Pancreas (tissue), 10 donors: ENCODE results near the gene ZNF568. TPM values are rescaled to one million over a fixed set of nuclear protein-coding genes. Genes with fewer than 3 reads are reported as not detected.

ENCODE experiments used
- ATAC-seq, 4 donors: fragments of 200-7000 bp; cut with Tn5 transposase; one replicate each; pipeline versions ENCODE4 v1.8.0 to v1.9.1; 2020; ENCODE audit warnings: mild to moderate bottlenecking in 4 of 4, moderate library complexity in 4 of 4
- DNase-seq, 6 donors: peaks; one replicate each; pipeline ENCODE4 v3.0.0-alpha.2; 2020
- FAIRE-seq: peaks from 2 replicates; lab custom pipeline; 2012; peaks lifted over from hg19 to GRCh38; lab: Jason Lieb, UNC
- H3K27ac ChIP-seq, 4 donors: fragments of 200-600 bp; sonication (generic); 1 replicate in 3 of 4; 2 replicates in 1 of 4; pipeline versions ENCODE4 v1.5.0 to v1.8.0; 2020
- H3K27me3 ChIP-seq, 4 donors: fragments of 200-600 bp; one replicate each; pipeline ENCODE4 v1.8.0; 2021
- H3K36me3 ChIP-seq, 3 donors: fragments of 200-600 bp; sonication (generic) in 1 of 3; one replicate each; pipeline versions ENCODE4 v1.5.0 to v1.8.0; 2020 to 2021
- H3K4me1 ChIP-seq, 3 donors: fragments of 200-600 bp; one replicate each; pipeline ENCODE4 v1.8.0; 2021
- H3K4me3 ChIP-seq, 4 donors: fragments of 200-600 bp; sonication (generic) in 2 of 4; one replicate each; pipeline versions ENCODE4 v1.5.0 to v1.8.0; 2020 to 2021
- H3K9me3 ChIP-seq, 4 donors: fragments of 200-600 bp; one replicate each; pipeline ENCODE4 v1.8.0; 2021
- CTCF ChIP-seq, 4 donors: fragments of 200-600 bp; sonication (generic) in 3 of 4; IDR thresholded peaks; one replicate each; pipeline versions ENCODE4 v1.5.0 to v1.8.0; 2021; ENCODE audit warnings: antibody characterized with exemption in 4 of 4
- WGBS, 2 donors: extraction: QIAGEN DNeasy Blood & Tissue Kit; methylation state at CpG; one replicate each; pipeline ENCODE4 v1.1.7; 2013; 5-methylcytosine and 5-hydroxymethylcytosine counted together
- intact Hi-C, 3 donors: fragments of 100-400 bp; cut with DNase I; formaldehyde crosslinking; loops; one replicate each; pipeline versions ENCODE4 v1.11.1 to v1.14.2; 2022
- polyA plus RNA-seq, 2 donors: library from polyadenylated mRNA; stranded (reverse); fragments of 200-250 nt; gene quantifications; one replicate each; pipeline ENCODE4 v1.2.3, GENCODE V29; 2013
- total RNA-seq, 6 donors: library from RNA; stranded (reverse); fragmentation: NEBNext Ultra II Directional in 4 of 6; extraction: Animal tissue kit (Norgen Biotek cat#: 25700) in 4 of 6; gene quantifications; one replicate each; pipeline versions ENCODE4 v1.2.1 to v1.2.4, GENCODE V29; 2021 to 2023
- donor health status: healthy with polysubstance abuse.
- donor health status: DM: no; HTN: no; CAD: no; lungs with moderate emphysema.
- donor health status: DM: no; HTN: no; CAD: no.
- donor health status: control.
- donor health status: control.
- donor health status: Bipolar disorder and iron deficiency.
- donor health status: DM: yes; HTN: yes; CAD: no.
- donor health status: DM: no; HTN: no; CAD: no.
- donor health status: DM: no; HTN: no; CAD: no.
- donor health status: DM: yes; HTN: yes; CAD: no.

ZNF568 gene
- total and polyA plus RNA-seq, 8 donors, result 3.1 to 7.3 (median 4.8) TPM

- H3K9me3 ChIP-seq, result no peaks in the 10 kb centered on the region
- WGBS, 2 donors, result 0 to 1% methylated on average over 55 to 56 of the region's 56 CpGs
- DNase-seq (peak; percentile 82 to 94 (median 90)), ATAC-seq (peak; percentile 97 to 100 (median 98)), FAIRE-seq (no peak)
- H3K4me1 ChIP-seq, result peaks cover 0 to 6% (median 0%) of the 10 kb centered on the region in 3 donors
- no peaks in the 10 kb centered on the region for H3K27me3 ChIP-seq
- intact Hi-C loops, result no loop called here
- TF ChIP-seq CTCF (IDR thresholded peaks at IDR 0.05), result peak; percentile 64 to 91 (median 74)
- H3K36me3 ChIP-seq, result no peaks in the 10 kb centered on the region
- peak overlapping the region; percentile 42 to 81 (median 64) for H3K4me3 ChIP-seq
- H3K27ac ChIP-seq, result peak overlapping the region; percentile 47 to 81 (median 62)
Measured at GRCh38 chr19:36973021-36973843, 57.1 kb downstream of the ZNF568 start.

- Histone ChIP-seq H3K27me3 (no peaks in the 10 kb centered on the region), H3K4me1 (peaks cover 0 to 6% (median 0%) of the 10 kb centered on the region in 3 donors), H3K4me3 (peak overlapping the region; percentile 42 to 81 (median 64)), H3K9me3 (no peaks in the 10 kb centered on the region), H3K27ac (peak overlapping the region; percentile 47 to 81 (median 62)), H3K36me3 (no peaks in the 10 kb centered on the region)
- DNase-seq (no peak), ATAC-seq (peak in 2 of 4 donors; percentile 1 to 4), FAIRE-seq (no peak)
- TF ChIP-seq CTCF (IDR thresholded peaks at IDR 0.05), result no peak
- 23 to 35% methylated on average over 6 of the region's 6 CpGs for WGBS, 2 donors
- intact Hi-C loops, result no loop called here
Measured at GRCh38 chr19:36973844-36974195, 57.7 kb downstream of the ZNF568 start.

DNA sequence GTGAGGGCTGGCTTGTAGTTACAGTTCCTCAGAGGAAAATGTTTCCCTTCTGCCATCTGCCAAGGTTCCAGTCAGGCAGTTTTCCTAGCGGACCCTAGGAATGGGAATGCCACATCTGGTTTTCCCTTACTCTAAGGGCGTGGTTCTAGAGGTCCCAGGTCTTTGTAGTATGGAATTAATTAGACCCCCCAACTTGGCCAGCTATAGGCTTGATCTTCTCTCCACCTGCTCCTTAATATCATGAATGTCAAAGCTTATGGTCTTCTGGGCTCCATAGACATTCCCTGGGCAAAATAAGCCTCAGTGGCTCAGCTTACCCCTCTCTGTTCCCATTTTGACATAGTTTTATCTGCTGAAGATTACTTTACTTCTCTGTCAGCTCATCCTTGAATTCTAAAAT, 70.0 kb downstream of the ZNF568 start:
- ATAC-seq, result no peak
- 64 to 65% methylated on average over 2 of the region's 2 CpGs for WGBS, 2 donors
- no peaks in the 10 kb centered on the region for H3K27me3 ChIP-seq
- intact Hi-C loops, result no loop called here
- no peak for DNase-seq
- H3K4me3 ChIP-seq, result no peak overlapping the region
- H3K4me1 ChIP-seq, result no peaks in the 10 kb centered on the region
- FAIRE-seq, result no peak
- peaks cover 0 to under 1% (median 0%) of the 10 kb centered on the region in 3 donors for H3K36me3 ChIP-seq
- no peak for TF ChIP-seq CTCF (IDR thresholded peaks at IDR 0.05)
- H3K27ac ChIP-seq, result no peak overlapping the region
- H3K9me3 ChIP-seq, result no peaks in the 10 kb centered on the region

GRCh38 chr19:36986601-36987000, 70.5 kb downstream of the ZNF568 start:
- intact Hi-C loops, result no loop called here
- FAIRE-seq, result no peak
- no peak for DNase-seq
- H3K4me3 ChIP-seq, result no peak overlapping the region
- 42 to 56% methylated on average over 7 of the region's 7 CpGs for WGBS, 2 donors
- H3K4me1 ChIP-seq, result no peaks in the 10 kb centered on the region
- TF ChIP-seq CTCF (IDR thresholded peaks at IDR 0.05), result no peak
- no peak overlapping the region for H3K27ac ChIP-seq
- H3K36me3 ChIP-seq, result peaks cover 0 to 5% (median 0%) of the 10 kb centered on the region in 3 donors
- H3K27me3 ChIP-seq, result no peaks in the 10 kb centered on the region
- peak in 1 of 4 donors; percentile 34 for ATAC-seq
- no peaks in the 10 kb centered on the region for H3K9me3 ChIP-seq

- H3K27me3 ChIP-seq, result no peaks in the 10 kb centered on the region
- peaks cover 0 to 9% (median 0%) of the 10 kb centered on the region in 3 donors for H3K36me3 ChIP-seq
- no peaks in the 10 kb centered on the region for H3K9me3 ChIP-seq
- intact Hi-C loops, result no loop called here
- no peak for TF ChIP-seq CTCF (IDR thresholded peaks at IDR 0.05)
- no peak for FAIRE-seq
- no peak overlapping the region for H3K4me3 ChIP-seq
- no peak for ATAC-seq
- WGBS, 2 donors, result 42 to 43% methylated on average over 3 of the region's 3 CpGs
- DNase-seq, result no peak
- H3K4me1 ChIP-seq, result no peaks in the 10 kb centered on the region
- H3K27ac ChIP-seq, result no peak overlapping the region
Measured at GRCh38 chr19:36987091-36987490, 71.0 kb downstream of the ZNF568 start.
